ENCODE measurements around the gene RASL12. TPM values are rescaled to one million over a fixed set of nuclear protein-coding genes. Genes with fewer than 3 reads are reported as not detected.
A peak's percentile ranks its signal among the peaks of the same experiment; 100 is the strongest.
"Not testable (repeated sequence)": the region's sequence is repeated elsewhere in the genome, so short reads cannot be mapped to it uniquely, and the experiment has no call there.

The RASL12 gene
- total and polyA plus RNA-seq, 3 donors from 2014 or later: 43.9 to 75.2 (median 64.7) TPM

DNA sequence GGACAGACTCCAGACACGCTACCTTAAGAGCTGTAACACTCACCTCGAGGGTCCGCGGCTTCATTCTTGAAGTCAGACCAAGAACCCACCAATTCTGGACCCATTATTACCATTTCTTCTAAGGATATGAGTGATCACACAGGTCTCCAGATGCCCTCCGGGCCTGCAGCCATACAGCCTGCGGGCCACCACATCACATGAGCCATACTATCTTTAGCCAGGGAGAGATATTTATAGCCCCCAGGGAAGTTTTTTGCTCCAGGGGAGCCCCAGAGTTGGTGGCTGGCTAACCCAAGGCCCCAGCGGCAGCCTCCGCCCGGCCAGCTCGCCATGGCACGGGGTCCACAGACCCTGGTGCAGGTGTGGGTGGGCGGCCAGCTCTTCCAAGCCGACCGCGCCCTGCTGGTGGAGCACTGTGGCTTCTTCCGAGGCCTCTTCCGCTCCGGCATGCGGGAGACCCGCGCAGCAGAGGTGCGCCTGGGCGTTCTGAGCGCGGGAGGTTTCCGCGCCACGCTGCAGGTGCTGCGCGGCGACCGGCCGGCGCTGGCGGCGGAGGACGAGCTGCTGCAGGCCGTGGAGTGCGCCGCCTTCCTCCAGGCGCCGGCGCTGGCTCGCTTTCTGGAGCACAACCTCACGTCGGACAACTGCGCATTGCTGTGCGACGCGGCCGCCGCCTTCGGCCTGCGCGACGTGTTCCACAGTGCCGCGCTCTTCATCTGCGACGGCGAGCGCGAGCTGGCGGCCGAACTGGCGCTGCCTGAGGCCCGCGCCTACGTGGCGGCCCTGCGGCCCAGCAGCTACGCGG lies 8.9 kb upstream of the RASL12 start, which contains the start of gene KBTBD13:
Gene KBTBD13 (plus strand): TSS at position 261 of the 805 bp plus-strand sequence. CDS start 70 bp downstream, at position 331.
- no peaks in the 10 kb centered on the region for H3K27me3 ChIP-seq
- intact Hi-C loops (cut with DNase I; ENCODE audit: low total_unique reads): no loop called here
- H3K36me3 ChIP-seq (ENCODE audit: low read depth, missing control alignments): no peaks in the 10 kb centered on the region
- 65 to 84% methylated on average over 14 to 70 of the region's 73 CpGs for WGBS, 2 donors
- peak within 1 kb of the TSS; percentile 39 to 56 for H3K4me3 ChIP-seq
- TF ChIP-seq, protein P1, sequence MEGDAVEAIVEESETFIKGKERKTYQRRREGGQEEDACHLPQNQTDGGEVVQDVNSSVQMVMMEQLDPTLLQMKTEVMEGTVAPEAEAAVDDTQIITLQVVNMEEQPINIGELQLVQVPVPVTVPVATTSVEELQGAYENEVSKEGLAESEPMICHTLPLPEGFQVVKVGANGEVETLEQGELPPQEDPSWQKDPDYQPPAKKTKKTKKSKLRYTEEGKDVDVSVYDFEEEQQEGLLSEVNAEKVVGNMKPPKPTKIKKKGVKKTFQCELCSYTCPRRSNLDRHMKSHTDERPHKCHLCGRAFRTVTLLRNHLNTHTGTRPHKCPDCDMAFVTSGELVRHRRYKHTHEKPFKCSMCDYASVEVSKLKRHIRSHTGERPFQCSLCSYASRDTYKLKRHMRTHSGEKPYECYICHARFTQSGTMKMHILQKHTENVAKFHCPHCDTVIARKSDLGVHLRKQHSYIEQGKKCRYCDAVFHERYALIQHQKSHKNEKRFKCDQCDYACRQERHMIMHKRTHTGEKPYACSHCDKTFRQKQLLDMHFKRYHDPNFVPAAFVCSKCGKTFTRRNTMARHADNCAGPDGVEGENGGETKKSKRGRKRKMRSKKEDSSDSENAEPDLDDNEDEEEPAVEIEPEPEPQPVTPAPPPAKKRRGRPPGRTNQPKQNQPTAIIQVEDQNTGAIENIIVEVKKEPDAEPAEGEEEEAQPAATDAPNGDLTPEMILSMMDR (IDR thresholded peaks at IDR 0.05): no peak
- TF ChIP-seq POLR2A (IDR thresholded peaks at IDR 0.05): no peak
- H3K27ac ChIP-seq: peak within 1 kb of the TSS; percentile 53 to 63
- no peak for DNase-seq
- H3K9me3 ChIP-seq: no peaks in the 10 kb centered on the region
- peaks cover 12% of the 10 kb centered on the region for H3K4me1 ChIP-seq

DNA sequence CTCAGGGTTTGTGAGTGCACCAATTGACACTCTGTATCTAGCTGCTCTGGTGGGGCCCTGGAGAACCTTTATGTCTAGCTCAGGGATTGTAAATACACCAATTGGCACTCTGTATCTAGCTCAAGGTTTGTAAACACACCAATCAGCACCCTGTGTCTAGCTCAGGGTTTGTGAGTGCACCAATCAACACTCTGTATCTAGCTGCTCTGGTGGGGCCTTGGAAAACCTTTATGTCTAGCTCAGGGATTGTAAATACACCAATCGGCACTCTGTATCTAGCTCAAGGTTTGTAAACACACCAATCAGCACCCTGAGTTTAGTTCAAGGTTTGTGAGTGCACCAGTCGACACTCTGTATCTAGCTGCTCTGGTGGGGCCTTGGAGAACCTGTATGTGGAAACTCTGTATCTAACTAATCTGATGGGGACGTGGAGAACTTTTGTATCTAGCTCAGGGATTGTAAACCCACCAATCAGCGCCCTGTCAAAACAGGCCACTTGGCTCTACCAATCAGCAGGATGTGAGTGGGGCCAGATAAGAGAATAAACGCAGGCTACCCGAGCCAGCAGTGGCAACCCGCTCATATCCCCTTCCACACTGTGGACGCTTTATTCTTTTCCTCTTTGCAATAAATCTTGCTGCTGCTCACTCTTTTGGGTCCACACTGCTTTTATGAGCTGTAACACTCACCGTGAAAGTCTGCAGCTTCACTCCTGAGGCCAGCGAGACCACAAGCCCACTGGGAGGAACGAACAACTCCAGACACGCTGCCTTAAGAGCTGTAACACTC lies 8.0 kb upstream of the RASL12 start:
- H3K9me3 ChIP-seq; intact Hi-C loops (cut with DNase I; ENCODE audit: low total_unique reads); H3K36me3 ChIP-seq (ENCODE audit: low read depth, missing control alignments); H3K4me3 ChIP-seq; H3K27me3 ChIP-seq: not testable (repeated sequence)
- 60 to 61% methylated on average over 11 to 12 of the region's 12 CpGs for WGBS, 2 donors
- peak overlapping the region; percentile 53 to 63 for H3K27ac ChIP-seq
- peak; percentile 82 for DNase-seq
- peaks cover 20% of the 10 kb centered on the region for H3K4me1 ChIP-seq

DNA sequence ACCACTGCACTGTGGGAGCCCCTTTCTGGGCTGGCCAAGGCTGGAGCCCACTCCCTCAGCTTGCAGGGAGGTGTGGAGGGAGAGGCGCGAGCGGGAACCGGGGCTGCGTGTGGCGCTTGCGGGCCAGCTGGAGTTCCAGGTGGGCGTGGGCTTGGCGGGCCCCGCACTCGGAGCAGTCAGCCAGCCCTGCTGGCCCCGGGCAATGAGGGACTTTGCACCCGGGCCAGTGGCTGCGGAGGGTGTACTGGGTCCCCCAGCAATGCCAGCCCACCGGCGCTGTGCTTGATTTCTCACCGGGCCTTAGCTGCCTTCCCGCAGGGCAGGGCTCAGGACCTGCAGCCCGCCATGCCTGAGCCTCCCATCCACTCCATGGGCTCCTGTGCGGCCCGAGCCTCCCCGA lies 7.2 kb upstream of the RASL12 start:
- H3K9me3 ChIP-seq; H3K27ac ChIP-seq; H3K27me3 ChIP-seq; H3K4me3 ChIP-seq; intact Hi-C loops (cut with DNase I; ENCODE audit: low total_unique reads); DNase-seq; H3K36me3 ChIP-seq (ENCODE audit: low read depth, missing control alignments): not testable (repeated sequence)
- 98 to 100% methylated on average over 1 to 22 of the region's 22 CpGs for WGBS, 2 donors
- peaks cover 28% of the 10 kb centered on the region for H3K4me1 ChIP-seq

DNA sequence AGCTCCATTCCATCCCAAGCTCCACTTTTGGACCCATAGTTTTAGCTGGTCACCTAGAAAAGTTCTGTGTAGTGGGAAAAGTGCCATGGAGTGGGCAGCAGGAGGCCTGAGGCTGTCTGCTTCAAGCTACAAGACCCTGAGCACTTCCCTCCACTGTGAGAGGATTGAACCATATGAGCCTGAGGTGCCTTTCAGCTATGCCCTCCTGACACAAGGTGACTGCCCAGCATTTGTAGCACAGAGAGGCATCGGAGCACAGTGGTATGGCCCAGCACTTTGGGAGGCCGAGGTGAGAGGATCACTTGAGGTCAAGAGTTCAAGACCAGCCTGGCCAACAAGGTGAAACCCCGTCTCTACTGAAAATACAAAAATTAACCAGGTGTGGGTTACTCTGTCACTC lies 4.8 kb upstream of the RASL12 start:
- Histone ChIP-seq H3K36me3 (ENCODE audit: low read depth, missing control alignments) (no peaks in the 10 kb centered on the region), H3K4me1 (peaks cover 30% of the 10 kb centered on the region), H3K9me3 (no peaks in the 10 kb centered on the region), H3K4me3 (no peak overlapping the region), H3K27me3 (no peaks in the 10 kb centered on the region), H3K27ac (no peak overlapping the region)
- intact Hi-C loops (cut with DNase I; ENCODE audit: low total_unique reads): no loop called here
- 91 to 92% methylated on average over 3 of the region's 3 CpGs for WGBS, 2 donors
- TF ChIP-seq, protein P1 (IDR thresholded peaks at IDR 0.05): no peak
- TF ChIP-seq POLR2A (IDR thresholded peaks at IDR 0.05): no peak
- no peak for DNase-seq

DNA sequence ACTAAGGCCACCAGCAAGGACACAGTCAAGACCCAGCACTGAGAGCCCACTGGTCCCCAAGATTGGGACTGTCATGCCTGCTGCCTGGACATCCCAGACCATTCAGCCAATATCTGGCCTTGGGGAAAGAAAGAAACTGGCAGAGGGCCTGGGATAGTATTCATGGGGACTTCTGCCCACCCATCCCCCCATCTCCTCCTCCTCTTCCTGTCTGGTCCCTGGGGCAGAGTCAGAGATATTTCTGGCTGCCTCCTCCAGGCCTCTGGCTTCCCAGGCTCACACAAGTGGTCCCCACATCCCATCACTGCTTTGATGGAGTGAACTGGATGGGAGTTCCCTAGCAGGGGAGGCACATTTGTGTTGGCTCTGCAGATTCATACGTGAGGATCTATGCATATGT lies 4.2 kb upstream of the RASL12 start:
- peak; percentile 52 for DNase-seq
- 20 to 33% methylated on average over 1 of the region's 1 CpG for WGBS, 2 donors
- Histone ChIP-seq H3K4me3 (no peak overlapping the region), H3K4me1 (peaks cover 30% of the 10 kb centered on the region), H3K36me3 (ENCODE audit: low read depth, missing control alignments) (no peaks in the 10 kb centered on the region), H3K9me3 (no peaks in the 10 kb centered on the region), H3K27me3 (no peaks in the 10 kb centered on the region), H3K27ac (peak overlapping the region in 1 of 2 donors; percentile 28)
- intact Hi-C loops (cut with DNase I; ENCODE audit: low total_unique reads): no loop called here
- TF ChIP-seq POLR2A (IDR thresholded peaks at IDR 0.05): no peak

DNA sequence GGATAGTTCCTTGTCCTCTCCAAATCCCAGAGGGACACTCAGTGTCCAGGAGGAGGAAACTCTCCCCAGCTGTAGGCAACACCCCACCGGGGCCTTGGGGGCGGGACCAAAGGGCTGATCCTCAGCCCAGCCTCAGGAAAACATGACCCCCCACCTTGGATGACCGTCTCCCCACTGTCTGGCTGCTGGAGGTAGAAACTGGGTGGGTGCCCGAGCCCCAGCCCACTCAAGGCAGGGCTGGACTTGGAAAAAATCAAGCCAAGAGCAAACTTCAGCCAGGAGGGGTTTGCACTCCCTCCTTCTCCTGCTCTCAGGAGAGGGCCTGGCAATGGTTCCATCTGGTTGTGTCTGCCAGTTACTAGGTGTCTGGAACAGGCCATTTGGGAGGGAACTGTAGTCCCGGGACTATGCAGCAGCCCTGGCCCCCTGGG lies 3.6 kb upstream of the RASL12 start:
- Histone ChIP-seq H3K9me3 (no peaks in the 10 kb centered on the region), H3K4me3 (no peak overlapping the region), H3K4me1 (peaks cover 35% of the 10 kb centered on the region), H3K27ac (peak overlapping the region; percentile 13 to 28), H3K27me3 (no peaks in the 10 kb centered on the region), H3K36me3 (ENCODE audit: low read depth, missing control alignments) (no peaks in the 10 kb centered on the region)
- peak; percentile 81 for DNase-seq
- 20 to 39% methylated on average over 2 to 5 of the region's 5 CpGs for WGBS, 2 donors
- TF ChIP-seq POLR2A (IDR thresholded peaks at IDR 0.05): no peak
- TF ChIP-seq, protein P1 (IDR thresholded peaks at IDR 0.05): no peak
- intact Hi-C loops (cut with DNase I; ENCODE audit: low total_unique reads): no loop called here
